Measurements from ENCODE around the gene PRSS23.
"Not testable (repeated sequence)": the region's sequence is repeated elsewhere in the genome, so short reads cannot be mapped to it uniquely, and the experiment has no call there.

The PRSS23 gene, protein sequence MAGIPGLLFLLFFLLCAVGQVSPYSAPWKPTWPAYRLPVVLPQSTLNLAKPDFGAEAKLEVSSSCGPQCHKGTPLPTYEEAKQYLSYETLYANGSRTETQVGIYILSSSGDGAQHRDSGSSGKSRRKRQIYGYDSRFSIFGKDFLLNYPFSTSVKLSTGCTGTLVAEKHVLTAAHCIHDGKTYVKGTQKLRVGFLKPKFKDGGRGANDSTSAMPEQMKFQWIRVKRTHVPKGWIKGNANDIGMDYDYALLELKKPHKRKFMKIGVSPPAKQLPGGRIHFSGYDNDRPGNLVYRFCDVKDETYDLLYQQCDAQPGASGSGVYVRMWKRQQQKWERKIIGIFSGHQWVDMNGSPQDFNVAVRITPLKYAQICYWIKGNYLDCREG

DNA sequence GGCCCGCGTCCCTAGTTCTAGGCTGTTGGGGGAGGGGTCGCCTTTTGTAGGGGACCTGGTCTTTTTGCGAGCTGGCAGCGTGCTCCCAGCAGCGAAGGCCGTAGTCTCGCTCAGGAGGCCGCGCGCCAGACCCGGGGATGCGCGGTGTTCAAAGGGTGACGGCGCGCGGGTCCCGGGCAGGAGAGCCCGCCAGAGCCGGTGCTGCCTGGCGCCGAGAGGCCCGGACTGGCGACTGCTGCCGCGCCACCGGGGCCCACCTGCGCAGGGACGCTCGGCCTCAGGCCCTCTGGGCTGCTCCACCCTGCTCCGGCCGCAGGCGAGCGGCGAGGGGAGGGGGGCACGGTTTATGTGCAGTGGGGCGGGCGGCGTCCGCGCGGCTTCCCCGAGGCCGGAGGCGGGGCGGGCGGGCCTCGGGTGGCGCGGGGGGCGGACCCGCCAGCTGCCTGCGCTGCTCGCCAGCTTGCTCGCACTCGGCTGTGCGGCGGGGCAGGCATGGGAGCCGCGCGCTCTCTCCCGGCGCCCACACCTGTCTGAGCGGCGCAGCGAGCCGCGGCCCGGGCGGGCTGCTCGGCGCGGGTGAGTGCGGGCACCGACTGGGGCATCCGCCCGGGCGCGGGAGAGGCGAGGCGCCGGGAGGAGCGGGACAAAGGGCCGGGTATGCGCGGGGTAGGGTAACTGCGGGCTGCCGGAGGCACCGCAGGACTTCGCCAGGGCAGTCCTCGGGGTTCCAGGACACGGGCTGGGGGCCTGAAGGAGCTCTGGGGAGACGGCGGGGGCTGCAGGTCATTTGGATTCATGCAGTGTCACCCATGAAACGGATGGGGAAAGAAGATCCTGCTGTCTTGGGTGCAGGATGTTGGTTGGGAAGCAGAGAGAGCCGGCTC, at the start of gene PRSS23:
PRSS23 (plus strand) TSS at position 467 of the 884 bp plus-strand sequence. CDS start 7,102 bp downstream, outside the sequence.
- no peak for DNase-seq

DNA sequence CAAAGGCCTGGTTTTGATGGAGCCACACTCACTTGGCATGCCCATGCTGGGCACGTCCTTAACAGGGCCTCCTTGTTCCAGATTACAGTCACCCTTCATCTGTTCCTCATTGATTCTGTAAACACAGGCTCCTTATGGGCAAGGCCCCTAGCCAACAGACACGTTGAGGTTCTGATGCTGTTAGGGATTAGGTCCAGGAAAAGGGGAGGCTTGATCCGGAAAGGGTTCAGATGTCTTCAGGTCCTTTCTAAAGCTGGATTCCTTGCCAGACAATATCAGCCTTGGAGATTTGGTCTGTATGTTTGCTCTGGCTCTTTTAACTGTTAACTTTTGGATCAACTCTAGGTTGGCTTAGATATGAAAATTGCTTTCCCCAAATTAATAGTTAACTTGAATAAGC, 46.9 kb upstream of the PRSS23 start:
- DNase-seq = no peak

DNA sequence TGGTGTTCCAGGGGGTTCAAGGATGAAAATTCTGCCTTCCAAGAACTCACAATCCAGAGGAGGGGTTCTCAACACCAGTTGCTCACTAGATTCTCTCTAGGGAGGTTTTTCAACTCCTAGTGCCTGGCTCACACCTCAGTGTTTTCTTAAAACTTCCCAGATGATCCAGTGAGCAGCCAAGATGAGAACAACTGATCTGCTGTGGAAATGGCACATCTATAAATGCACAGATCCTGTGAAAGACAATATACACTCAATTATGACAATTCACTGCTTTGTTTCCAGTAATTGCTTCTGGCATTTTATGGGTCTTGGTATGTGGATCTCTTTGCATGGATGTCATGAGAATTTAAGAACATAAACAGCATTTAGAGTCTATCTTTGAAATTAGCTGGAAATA, 45.2 kb upstream of the PRSS23 start:
- no peak for DNase-seq

DNA sequence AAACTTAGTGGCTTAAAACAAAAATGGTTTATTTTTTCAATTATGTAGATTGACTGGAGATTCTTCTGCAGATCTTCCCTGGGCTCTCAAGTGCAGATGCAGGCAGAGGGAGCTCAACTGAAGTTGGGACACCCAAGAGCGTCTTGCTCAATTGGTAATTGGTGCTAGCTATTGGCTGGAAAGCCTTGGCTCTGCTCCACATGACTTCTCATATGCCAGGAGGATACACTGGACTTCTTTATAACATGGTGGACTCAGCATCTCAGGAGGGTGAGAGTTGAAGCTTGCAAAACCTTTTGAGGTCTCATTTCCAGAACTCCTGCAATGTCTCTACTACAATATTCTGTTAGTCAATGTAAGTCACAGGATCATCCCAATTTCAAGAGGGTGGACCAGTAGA, 42.2 kb upstream of the PRSS23 start:
- DNase-seq = no peak

DNA sequence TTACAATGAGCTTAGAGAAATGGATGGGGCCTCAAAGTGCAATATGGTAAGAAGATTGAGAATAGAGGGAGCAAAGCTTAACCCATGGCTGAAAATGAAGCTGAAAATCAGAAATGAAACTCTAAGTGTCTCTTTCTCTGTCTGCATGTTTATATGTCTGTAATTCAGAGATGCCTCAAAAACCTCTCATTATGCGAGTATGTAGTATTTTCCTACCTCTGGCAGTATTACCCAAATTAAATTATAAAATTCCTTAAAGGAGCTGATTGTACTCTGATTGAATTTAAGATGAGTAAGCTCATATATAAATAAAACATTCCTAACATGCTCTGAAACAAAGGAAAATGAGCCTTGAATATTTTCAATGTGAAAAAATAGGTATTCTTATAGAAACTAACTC, 39.8 kb upstream of the PRSS23 start:
- DNase-seq = no peak

DNA sequence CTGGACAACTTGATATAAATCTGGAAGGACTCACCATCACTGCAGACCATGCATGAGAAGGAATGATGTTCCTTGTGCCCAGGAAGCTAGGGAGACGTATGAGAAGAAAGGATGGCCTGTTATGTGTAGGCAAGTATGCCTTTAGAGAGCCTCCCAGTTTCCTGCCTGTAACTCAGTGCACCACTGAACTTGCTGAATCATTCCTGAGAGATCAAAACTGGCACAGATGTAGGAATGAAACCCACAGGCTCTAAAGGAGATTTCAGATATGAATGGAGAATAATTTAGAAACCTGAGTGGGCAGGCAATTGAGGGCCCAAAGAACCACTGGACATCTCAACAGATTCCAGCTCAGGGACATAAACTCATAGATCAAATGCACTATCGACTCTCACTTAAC, 38.4 kb upstream of the PRSS23 start:
- DNase-seq = no peak

DNA sequence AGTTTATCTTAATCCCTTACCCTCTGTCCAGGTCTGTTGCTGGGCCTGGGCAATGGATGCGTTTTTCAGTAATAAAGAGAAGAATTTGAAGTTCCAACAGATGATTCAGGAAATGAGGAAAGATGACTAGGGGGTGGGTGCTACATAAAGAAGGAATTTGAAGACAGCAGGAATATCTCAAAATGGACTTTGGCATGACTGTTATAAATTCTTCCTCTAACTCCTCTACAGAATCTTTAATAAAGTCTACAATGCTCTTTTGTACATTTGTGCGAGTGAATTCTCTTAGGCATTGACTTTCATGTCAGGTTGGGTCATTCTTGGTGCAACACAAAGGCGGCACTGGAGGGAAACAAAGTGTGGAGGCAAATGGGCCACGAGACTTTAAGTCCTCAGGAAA, 35.1 kb upstream of the PRSS23 start:
- DNase-seq = no peak

DNA sequence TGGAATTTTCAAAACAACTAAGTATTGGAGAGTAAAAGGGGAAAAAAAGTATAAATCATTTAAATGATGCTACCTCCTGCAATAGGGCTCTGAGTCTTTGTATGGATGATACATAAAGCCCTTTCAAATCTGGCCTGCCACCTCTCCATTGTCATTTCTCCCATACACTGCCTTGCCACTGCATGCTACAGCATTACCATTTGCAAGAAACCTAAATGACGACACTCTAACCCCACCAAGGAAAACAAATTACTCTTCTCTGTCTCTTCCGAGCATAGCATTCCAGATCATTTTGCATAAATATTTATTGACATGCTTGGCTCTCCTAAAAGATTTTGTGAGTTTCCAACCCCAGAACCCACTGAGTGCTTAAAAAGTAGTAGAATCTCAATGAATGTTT, 34.5 kb upstream of the PRSS23 start:
- DNase-seq = no peak

DNA sequence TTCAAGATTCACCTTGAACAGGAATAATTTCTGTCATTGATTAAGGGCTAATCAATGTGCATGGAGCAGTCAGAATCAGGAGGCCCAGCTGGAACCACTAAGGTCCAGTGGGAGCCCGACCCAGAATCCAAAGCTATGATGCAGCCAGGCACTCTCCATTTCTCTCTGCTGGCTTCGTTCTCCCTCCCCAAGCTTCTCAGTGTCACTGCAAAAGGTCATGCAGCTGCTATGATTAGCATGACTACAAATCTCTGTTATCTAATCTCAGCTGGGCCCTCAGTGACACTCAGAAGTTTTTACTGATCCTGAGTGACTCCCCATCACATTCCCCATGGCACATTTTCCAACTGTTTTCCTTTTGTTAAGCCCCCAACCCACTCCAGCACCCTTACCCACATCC, 31.1 kb upstream of the PRSS23 start:
- DNase-seq = no peak

DNA sequence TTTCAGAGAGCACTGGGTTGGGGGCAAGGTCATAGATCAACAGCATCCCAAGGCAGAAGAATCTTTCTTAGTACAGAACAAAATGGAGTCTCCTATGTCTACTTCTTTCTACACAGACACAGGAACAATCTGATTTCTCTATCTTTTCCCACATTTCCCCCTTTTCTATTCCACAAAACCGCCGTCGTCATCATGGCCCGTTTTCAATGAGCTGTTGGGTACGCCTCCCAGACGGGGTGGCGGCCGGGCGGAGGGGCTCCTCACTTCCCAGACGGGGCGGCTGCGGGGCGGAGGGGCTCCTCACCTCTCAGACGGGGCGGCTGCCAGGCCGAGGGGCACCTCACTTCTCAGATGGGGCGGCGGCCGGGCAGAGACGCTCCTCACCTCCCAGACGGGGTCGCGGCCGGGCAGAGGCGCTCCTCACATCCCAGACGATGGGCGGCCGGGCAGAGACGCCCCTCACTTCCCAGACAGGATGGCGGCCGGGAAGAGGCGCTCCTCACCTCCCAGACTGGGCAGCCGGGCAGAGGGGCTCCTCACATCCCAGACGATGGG, 29.8 kb upstream of the PRSS23 start:
- not testable (repeated sequence) for DNase-seq

DNA sequence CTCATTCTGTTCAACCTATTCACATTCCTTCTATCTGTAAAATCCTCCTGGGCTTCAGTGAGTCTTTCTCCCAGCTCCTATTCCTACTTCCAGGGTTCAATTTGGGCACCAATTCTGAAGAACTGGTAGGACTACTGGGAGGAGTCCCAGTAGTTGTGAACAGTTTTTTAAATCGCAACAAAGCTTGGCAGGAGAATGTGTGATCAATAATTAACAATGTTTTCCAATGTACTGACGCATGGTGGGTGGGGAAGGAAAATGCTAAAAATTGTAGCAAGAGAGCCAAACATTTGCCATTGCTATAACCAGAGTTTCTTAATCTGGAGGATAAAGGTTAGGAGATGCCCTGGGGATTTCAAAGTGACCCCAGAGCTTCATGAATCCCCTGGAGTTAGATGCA, 27.3 kb upstream of the PRSS23 start:
- DNase-seq = no peak

DNA sequence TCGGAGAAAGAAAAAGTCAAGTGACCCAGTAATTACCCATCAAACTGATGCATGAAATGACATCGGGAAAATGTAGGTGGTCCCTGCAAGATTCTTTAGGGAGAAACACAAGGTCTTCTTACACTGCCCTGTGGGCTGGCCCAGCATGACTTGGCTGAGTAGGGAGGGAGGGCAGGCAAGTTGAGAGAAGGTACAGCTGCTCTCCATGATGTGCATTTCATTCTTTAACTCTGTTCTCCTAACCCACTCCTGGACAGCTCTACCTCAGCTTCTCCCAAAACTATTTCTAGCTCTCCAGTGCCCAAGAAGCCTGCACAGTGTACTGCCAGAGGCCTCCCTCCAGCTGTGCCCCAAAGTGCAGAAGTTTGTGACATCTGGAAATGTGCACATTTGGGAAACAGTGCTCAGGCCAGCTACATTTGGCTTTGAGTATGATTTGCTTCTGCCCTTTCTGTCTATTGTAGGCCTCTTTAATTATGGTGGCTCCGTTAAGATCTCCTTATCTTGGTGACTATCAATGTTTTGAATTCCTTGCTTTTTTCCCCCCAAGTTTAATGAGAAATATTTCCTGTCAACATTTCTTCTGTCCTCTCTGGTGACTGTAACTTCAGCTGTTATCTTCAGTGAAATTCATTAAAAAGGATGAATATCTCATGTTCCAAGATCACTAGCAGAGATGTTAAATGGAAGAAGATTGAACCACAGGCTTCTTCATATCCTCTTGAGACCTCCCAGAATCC, 26.7 kb upstream of the PRSS23 start:
- DNase-seq = no peak

DNA sequence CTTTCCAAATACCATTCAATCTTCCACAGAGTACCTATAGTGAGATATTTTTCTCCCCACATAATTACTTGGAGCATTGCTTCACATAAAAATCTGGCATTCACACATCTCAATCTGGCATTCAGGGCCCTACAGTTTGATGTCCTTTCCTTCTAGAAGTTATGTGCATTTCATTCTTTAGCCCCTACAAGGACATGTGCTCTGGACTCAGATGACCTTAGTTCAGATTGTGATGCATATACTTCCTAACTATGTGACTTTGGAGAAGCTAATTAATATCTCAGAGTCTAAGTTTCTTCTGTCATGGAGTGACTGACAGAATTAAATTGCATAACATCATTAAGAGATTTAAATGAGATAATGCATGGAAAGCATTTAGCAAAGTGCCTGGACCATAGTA, 25.9 kb upstream of the PRSS23 start:
- DNase-seq = no peak

DNA sequence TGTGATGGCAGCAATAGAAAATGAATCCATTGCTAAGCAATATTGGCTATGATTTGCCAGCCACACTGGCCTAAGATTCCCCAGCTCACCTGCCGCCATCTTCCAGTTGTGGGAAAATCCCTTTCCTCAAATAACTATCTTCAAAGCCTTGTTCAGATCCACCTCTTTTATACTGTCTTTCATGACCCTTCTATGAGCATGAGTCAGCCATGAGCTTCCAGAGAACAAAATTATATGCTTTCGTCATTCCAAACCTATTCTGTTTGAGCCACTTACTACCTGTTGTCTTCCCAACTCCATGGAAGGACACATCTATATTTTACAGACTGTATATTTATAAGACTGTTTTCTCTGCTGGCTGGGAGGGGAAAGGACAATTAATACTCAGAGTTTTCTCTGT, 25.0 kb upstream of the PRSS23 start:
- DNase-seq = no peak

DNA sequence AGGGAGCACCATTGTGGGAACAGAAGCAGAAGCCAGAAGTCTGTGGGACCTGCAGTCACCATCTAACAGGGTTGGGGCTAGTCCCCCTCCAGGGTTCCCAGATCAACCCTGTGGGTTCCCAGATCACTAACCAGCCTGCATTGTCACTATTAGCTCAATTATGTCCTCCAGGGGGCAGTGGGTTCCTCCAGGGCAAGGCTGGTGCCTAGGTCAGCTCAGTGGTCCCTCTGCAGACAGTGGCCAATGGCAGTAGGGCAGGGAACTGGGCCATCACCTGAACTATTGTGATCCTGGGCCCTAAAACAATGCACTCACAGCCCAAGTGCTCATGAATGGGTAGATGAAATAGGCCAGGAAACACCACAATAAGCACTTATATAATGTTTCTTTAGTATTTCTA, 18.8 kb upstream of the PRSS23 start:
- DNase-seq = no peak

DNA sequence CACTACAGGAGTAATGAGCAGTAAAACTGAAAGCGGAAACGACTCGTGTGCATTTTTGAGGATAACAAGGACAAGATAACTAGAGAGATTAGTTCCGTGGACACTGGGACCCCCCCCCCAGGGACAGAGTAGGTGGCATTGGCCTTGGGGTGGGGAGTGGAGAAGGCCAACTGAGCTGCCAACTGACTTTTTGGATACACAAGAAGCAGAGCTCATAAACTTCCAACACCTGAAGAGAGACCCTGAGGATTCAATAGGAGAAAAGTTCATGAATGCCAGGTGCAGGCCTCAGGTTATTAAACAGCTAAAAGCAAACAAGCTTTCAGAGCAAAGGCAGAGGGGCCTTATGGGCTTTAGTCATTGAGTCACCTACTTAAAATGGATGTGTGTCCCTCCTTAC, 17.6 kb upstream of the PRSS23 start:
- DNase-seq = no peak

DNA sequence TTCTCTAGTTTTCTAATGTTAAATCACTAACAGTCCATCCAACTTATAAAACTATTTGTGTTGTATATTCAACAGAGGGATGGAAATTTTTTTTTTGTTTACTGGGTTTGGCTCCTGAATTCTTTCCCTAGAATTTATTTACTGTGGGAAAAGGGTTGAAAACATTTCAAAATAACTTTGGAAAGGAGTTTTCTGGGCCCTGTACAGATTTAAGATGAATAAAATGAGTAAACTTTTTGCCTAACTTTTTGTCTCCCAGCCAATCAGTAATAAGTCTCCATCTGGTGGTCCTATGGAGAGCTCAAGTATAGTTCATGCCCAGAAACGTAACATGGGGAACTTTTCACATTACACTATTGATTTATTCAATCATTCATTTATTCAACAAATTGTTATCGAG, 16.7 kb upstream of the PRSS23 start:
- DNase-seq = no peak

DNA sequence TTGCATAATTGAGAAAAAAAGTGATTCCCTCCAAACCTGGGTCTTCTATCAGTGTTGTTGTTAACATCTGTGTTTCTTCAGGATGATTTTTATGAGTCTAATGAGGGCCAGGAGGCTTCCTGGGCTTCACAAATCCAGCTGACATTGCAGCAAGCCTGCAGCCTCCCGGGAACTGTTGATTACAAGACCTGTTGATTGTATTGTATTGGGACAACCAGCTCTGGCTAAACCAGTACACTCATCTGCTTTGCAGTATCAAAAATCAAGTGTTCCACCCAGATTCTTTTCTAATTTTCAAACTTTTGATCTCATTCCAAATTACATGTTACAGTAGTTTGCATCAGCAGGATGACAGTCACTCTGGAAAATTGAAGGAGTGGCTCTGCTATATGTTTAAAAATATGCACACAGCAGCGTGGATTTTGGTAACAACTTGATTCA, 16.1 kb upstream of the PRSS23 start:
- no peak for DNase-seq

DNA sequence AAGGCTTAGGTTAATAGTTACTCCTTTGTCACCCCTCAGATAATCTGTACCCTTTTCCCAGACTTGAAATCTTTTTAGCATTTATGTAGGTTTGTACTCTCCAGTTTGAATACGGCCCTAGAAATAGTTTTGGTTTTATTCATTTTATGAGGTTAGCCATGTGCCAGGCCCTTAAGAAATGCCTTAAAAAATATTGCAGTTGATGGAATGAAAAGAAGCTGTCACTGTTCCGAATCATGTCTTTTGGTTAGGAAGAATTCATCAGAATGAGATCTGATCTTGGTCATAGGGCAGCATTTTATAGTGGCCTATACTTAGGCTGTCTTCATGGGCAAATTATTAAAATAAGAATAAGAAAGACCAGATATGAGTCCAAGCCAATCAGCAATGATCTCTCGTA, 14.8 kb upstream of the PRSS23 start:
- no peak for DNase-seq

DNA sequence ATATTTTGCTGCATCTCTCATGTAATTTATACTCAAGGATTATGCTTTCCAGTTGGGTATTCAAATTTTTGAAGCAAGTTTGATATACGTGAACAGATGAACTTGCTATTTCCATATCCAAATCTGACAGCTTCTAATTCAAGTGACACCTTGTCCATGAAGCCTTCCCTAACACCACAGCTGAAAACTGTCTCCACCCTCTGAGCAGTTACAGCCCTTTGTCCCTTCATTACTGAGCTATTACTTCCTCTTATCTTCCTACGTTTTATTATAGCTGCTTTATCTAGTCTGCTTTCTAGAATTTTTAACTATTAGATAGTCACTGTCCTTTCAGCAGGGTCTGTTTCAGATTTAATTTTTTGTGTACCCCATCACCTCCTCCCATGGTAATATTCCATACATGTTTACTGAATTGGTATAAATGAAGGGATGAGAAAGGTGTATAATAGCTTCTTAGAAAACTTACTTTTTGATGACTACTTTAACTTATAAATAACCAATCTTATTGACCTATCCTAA, 13.3 kb upstream of the PRSS23 start:
- DNase-seq = no peak

DNA sequence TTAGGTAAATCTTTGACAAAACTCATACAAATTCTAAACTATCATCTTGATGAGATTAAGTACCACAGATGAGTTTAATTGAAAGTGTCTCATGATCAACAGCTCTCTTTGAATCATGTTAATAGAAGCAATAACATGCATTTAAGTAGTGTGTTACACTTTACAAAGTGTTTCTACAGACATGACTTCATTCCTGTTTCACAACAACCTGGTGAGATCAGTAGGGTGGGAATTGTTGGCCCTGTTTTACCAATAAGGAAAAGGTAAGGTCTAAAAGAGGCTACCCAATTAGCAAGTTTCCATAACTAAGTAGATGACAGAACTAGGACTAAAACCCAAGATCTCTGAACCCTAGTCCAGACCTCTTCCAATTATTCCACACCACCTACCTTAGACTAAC, 12.7 kb upstream of the PRSS23 start:
- DNase-seq = no peak

DNA sequence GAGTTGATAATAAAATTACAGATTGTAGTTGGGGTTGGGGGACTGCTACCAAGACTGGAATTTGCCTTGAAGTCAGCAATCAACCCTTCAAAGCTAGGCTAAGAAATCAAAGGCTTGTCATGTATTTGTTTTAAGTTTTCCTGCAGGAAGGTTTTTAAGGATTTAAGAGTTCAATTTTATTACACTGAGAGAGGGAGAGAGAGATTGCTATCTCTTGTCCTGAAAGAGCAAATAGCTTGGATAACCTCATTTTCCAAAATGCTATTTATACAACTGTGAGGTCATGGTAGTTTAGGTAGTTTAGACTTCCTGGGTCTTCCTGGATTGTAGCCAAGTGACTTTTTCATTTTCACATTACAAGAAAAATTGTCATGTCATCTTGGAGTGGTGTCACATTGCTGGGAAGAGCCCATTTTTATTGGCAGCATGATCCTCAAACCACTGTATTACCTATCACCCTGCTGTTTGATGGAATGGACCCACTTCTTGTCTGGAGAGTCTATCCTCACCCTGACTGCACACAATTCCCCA, 10.1 kb upstream of the PRSS23 start:
- DNase-seq = no peak
